ENCODE data around the gene ERG.

Gene ERG

GRCh38 chr21:38417726-38418125, 80.6 kb downstream of the ERG start:
- TF ChIP-seq CTCF (IDR thresholded peaks at IDR 0.05; ENCODE audit: control insufficient read depth, insufficient read depth, low read depth, low read length, missing control alignments) = no peak
- no peak overlapping the region for H3K4me3 ChIP-seq (ENCODE audit: control insufficient read depth, low read depth, low read length)
- no peak for DNase-seq (ENCODE audit: low read depth)

- DNase-seq (ENCODE audit: low read depth) = no peak
- no peak overlapping the region for H3K4me3 ChIP-seq (ENCODE audit: control insufficient read depth, low read depth, low read length)
- TF ChIP-seq CTCF (IDR thresholded peaks at IDR 0.05; ENCODE audit: control insufficient read depth, insufficient read depth, low read depth, low read length, missing control alignments) = no peak
Measured at GRCh38 chr21:38416791-38417190, 81.5 kb downstream of the ERG start.

GRCh38 chr21:38413958-38414548, 84.2 kb downstream of the ERG start:
- no peak overlapping the region for H3K4me3 ChIP-seq (ENCODE audit: control insufficient read depth, low read depth, low read length)
- DNase-seq (ENCODE audit: low read depth) = no peak
- TF ChIP-seq CTCF (IDR thresholded peaks at IDR 0.05; ENCODE audit: control insufficient read depth, insufficient read depth, low read depth, low read length, missing control alignments) = no peak

GRCh38 chr21:38410466-38410865, 87.8 kb downstream of the ERG start:
- no peak for DNase-seq (ENCODE audit: low read depth)
- no peak for TF ChIP-seq CTCF (IDR thresholded peaks at IDR 0.05; ENCODE audit: control insufficient read depth, insufficient read depth, low read depth, low read length, missing control alignments)
- no peak overlapping the region for H3K4me3 ChIP-seq (ENCODE audit: control insufficient read depth, low read depth, low read length)

GRCh38 chr21:38409907-38410306, 88.4 kb downstream of the ERG start:
- TF ChIP-seq CTCF (IDR thresholded peaks at IDR 0.05; ENCODE audit: control insufficient read depth, insufficient read depth, low read depth, low read length, missing control alignments) = no peak
- no peak for DNase-seq (ENCODE audit: low read depth)
- H3K4me3 ChIP-seq (ENCODE audit: control insufficient read depth, low read depth, low read length) = no peak overlapping the region

- TF ChIP-seq CTCF (IDR thresholded peaks at IDR 0.05; ENCODE audit: control insufficient read depth, insufficient read depth, low read depth, low read length, missing control alignments) = no peak
- no peak for DNase-seq (ENCODE audit: low read depth)
- H3K4me3 ChIP-seq (ENCODE audit: control insufficient read depth, low read depth, low read length) = no peak overlapping the region
Measured at GRCh38 chr21:38404177-38404576, 94.1 kb downstream of the ERG start.

GRCh38 chr21:38402795-38403194, 95.5 kb downstream of the ERG start:
- no peak overlapping the region for H3K4me3 ChIP-seq (ENCODE audit: control insufficient read depth, low read depth, low read length)
- DNase-seq (ENCODE audit: low read depth) = no peak
- TF ChIP-seq CTCF (IDR thresholded peaks at IDR 0.05; ENCODE audit: control insufficient read depth, insufficient read depth, low read depth, low read length, missing control alignments) = no peak
